ENCODE measurements around the gene CENPX.
"Not testable (repeated sequence)": the region's sequence is repeated elsewhere in the genome, so short reads cannot be mapped to it uniquely, and the experiment has no call there.

The CENPX gene

DNA sequence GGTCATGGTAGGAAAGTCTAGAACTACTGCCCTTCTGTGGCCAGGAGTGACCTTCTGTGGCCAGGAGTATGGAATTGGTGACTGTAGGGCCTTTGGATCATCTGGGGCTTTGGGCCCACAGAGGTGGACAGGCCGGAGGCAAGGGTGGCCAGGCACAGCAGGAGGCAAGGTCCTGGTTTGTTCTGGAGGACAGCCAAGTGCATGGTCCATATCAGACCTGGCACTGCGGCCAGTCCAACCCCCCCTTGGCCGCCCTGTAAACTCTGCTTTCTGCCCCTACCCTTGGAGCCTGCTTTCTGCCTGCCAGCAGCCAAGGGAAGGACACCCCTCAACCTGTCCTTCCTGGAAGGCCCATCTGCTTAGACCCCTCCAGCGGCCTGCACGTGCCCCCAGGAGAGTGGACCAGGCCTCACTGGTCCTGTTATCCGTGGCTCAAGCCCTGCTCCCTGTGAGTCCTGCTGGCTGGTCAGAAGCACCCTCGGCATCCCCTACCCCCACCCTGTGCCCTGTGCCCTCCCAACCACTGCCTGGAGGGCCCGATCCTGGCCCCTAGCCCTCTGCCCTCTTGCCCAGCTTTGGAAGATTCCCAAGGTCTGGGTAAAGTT lies 17.1 kb upstream of the CENPX start:
- DNase-seq (ENCODE audit: low spot score): no peak

DNA sequence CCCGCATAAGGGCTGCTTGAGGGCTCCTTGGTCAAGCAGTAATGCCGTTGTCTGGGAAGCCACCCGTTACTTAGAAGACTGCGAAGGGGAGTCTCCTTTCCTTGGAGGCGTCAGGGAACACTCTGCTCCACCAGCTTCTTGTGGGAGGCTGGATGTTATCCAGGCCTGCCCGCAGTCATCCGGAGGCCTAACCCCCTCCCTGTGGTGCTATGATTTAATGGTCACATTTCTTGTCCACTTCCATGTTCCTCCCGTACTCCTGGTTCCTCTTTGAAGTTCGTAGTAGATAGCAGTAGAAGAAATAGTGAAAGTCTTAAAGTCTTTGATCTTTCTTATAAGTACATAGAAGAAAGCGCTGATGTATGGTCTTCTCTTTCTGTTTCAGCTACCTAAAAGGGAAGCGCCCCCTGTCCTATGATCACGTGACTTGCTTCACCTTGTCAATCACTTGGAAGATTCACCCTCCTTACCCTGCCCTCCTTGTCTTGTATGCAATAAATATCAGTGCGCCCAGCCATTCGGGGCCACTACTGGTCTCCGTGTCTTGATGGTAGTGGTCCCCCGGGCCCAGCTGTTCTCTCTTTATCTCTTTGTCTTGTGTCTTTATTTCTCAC lies 16.2 kb upstream of the CENPX start:
- DNase-seq (ENCODE audit: low spot score): not testable (repeated sequence)

DNA sequence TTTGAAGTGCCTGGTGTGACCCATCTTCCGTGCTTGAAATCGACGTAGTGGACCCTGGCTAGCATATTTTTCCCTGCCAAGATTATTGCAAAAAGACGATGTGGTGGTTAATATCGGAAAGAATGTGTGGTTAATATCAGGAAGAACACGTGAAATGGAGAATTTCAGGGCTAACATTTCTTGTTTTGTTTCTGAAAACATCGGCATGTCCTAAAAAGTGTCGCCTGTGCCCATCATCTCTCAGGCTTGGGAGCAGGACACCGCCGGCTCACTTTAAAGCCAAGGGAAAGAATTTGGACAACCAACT lies 15.2 kb upstream of the CENPX start:
- DNase-seq (ENCODE audit: low spot score): no peak

DNA sequence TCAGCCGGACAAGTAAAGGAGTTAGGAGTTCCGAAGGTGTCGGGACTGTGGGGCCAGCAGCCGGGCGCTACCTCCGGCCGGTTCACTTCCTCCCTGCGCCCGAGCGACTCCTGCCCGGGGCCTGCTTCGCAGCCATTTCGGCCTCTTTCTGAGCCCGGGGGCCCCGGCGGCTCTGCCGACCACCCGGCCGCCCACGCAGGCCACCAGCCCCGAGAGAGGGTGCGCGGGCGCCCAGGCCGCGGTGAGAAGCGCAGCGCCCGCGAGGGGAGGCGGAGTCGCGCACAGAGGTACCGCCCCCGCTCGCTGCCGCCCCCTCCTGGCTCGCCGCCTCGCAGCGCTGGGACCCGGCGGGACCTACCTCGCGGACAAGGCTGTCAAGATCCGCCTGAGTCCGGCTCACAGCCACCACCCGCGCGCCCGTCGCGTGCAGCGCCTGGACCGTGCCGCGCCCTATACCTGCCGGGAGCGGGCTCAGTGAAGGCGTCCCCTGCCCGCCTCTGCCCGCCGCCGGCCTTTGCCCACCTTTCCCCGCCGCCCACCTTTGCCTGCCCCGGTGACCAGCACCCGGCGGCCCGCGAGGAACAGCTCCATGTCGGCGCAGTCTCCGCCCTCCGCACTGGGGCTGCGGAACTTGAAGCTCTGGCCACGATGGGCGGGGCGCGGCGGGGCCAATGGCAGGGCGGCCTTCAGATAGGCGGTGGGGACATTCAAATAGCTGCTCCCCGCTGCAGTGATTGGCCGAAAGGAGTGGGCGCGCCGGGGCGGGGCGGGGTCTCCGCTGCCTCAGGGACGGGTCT lies 14.6 kb upstream of the CENPX start, which contains the start of gene DCXR:
TSS of gene DCXR (minus strand) at position 606 of the 797 bp plus-strand sequence. CDS start at position 591, 15 bp downstream.
- peak; percentile 99 for DNase-seq (ENCODE audit: low spot score)

DNA sequence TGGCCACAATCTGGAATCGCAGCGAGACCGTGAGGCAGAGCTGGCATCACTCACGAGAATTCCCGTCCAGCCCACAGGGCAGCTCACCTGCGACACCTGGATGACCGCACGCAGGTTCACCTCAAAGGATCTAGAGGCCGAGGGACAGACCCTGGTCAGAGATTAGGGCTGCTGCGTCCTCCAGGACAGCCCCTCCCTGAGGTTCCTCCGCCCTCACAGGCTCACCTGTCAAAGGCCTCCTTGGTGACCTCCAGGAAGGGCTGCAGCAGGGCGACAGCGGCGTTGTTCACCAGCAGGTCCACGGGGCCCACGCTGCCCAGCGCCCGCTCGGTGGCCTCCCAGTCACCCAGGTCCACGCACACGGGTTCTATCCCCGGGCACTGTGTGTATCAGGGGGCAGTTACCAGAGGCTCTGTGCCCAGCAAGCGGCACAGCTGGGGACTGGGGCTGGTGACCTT lies 14.0 kb upstream of the CENPX start:
- no peak for DNase-seq (ENCODE audit: low spot score)

DNA sequence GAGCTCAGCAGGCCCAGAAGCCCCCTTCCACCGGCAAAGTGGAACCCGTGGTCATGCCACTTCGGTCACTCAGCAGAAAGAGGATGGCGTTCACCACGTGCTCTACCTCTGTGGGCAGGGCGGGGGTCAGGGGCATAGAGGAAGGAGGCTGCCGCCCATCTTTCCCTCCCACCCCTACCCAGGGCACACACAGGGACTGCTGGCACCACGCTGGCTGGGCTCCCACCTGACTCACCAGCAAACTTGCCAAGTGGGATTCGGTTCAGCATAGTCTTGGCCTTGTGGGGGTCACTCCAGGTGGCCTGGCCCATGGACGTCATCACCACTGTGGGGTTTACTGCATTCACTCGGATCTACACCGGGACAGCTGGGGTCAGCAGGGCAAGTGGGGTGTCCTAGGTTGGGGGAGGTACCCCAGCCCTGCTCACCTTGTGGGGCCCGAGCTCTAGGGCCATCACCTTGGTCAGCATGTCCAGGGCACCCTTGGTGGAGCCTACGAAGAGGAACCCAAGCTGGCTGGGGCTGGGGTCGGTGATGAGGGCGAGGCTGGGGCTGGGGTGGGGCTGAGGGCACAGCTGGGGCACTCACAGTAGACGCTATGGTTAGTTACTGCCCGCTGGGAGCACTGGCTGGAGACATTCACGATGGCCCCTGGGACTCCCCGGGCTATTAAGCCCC lies 13.4 kb upstream of the CENPX start:
- no peak for DNase-seq (ENCODE audit: low spot score)

DNA sequence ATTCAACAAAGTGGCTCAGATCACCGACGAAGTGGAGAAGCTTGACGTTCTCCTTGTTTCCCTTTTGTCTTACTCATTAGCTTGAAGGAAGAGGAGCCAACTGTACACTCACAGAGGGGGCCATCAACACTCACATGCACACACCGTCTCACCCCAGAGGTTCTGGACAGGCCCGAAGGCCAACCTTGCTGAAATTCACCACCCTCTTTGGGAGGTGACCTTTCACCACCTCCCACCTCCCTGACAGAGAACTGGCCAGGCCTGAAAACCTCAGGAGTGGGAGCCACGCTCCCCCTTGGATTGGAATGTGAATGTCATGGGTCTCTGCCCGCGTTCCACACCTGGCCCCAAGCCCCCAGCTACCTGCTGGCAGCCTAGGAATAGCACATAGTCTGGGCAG lies 12.8 kb upstream of the CENPX start:
- DNase-seq (ENCODE audit: low spot score): no peak

DNA sequence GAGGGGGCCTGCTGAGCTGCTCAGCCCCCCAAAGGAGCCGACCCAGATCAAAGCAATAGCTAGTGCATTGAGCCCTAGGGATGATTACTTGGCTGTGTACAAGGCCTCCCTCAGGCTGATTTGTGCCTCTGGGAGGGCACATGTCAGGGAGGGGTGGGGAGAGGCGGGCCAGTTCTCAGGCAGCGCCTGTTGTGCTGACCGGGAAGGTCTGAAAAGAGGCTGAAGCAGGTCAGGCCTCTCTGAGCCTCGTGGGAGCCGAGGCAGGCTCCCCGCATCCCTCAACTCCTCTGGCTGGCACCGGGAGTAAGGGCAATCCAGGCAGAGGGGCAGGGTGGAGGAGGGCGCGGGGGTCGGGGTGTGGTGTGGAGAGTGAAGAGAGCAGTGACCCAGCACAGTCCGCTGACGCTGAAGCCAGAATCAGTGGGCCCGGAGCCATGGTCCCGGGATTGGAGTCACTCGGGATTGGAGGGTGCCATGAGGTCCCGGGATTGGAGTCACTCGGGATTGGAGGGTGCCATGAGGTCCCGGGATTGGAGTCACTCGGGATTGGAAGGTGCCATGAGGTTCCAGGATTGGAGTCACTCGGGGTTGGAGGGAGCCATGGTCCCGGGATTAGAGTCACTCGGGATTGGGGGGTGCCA lies 11.8 kb upstream of the CENPX start:
- no peak for DNase-seq (ENCODE audit: low spot score)

DNA sequence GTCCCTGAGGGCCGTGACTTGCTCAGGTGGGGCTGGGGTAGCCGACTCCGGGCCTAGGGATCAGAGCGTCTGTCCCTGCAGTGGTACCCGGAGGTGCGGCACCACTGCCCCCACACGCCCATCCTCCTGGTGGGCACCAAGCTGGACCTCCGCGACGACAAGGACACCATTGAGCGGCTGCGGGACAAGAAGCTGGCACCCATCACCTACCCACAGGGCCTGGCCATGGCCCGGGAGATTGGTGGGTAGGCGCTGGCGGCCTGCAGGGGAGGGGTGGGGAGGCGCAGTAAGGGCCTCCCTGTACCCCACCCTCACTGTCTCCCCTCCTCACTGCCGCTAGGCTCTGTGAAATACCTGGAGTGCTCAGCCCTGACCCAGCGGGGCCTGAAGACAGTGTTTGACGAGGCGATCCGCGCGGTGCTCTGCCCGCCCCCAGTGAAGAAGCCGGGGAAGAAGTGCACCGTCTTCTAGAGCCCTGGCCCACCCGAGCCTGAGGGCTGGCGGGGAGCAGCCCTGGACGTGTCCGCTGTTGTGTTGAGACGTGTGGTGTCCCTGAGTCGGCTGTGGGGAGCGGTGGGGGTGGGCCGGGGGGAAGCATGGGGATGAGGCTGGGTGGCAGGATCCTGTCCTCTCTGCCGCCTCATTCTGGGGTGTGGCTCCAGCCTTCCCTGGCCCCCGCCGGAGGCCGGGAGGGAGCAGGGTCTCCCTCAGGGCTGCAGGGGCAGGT lies 10.8 kb upstream of the CENPX start:
- no peak for DNase-seq (ENCODE audit: low spot score)

DNA sequence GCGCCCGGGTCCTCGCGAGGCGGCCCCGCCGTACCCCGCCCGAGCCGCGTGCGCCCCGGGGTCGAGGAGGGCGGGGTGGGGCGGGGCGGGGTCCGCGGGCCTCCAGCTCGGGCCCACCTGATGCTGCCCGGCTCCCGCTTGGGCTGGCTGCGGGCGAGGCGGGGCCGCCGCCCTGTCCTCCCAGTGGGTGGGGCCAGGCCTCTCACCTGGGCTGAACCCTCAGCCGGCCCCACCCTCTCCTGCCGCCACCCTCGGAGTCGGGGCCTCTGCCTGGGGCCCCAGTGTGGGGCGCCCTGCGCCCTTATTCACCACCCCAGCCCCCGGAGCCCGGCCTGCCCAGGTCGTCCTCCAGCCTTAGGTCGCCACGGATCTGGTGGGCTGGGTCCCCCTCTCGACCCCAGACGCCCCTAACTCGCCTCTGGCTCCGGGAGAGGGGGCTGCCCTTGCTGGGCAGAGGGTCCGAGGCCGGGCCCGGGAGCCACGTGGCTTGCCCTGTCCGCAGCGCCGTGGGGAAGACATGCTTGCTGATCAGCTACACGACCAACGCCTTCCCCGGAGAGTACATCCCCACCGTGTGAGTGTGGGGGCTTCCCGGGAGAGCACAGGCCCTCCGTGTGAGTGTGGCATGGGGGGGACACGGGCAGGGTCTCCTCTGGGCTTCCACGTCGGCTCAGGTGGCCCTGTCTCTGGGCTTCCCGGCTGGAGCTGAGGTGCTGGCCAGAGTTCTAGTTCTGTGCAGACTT lies 9.4 kb upstream of the CENPX start:
- no peak for DNase-seq (ENCODE audit: low spot score)

DNA sequence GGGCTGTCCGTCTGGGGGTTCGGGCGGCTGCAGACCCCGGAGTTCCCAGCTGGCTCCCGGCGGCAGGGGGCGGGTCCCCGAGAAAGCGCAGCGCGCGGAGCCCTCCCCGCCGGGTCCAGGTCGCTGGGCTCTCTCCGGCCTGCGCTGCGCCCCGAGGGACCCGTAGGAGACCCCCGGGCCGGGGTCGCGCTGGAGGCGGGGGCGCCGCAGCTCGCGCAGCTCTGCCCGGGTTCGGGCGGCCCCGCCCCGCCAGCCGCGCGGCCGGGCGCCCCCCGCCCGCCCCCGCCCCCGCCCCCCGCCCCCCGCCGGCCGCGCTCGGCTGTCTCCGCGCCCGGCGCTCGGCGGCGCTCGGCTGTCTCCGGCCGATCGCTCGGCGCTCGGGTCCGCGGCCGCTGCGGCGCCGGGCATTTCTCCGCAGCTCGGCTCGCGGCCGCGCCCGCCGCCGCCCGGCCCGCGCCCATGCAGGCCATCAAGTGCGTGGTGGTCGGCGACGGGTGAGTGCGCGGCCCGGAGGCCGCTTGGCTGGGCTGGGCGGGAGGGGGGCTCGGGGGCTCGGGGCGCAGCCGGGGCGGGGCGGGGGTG lies 8.7 kb upstream of the CENPX start, which contains the start of gene RAC3:
TSS of gene RAC3 (plus strand) at position 376 of the 582 bp plus-strand sequence. CDS start at position 460, 84 bp downstream.
- DNase-seq (ENCODE audit: low spot score): no peak

DNA sequence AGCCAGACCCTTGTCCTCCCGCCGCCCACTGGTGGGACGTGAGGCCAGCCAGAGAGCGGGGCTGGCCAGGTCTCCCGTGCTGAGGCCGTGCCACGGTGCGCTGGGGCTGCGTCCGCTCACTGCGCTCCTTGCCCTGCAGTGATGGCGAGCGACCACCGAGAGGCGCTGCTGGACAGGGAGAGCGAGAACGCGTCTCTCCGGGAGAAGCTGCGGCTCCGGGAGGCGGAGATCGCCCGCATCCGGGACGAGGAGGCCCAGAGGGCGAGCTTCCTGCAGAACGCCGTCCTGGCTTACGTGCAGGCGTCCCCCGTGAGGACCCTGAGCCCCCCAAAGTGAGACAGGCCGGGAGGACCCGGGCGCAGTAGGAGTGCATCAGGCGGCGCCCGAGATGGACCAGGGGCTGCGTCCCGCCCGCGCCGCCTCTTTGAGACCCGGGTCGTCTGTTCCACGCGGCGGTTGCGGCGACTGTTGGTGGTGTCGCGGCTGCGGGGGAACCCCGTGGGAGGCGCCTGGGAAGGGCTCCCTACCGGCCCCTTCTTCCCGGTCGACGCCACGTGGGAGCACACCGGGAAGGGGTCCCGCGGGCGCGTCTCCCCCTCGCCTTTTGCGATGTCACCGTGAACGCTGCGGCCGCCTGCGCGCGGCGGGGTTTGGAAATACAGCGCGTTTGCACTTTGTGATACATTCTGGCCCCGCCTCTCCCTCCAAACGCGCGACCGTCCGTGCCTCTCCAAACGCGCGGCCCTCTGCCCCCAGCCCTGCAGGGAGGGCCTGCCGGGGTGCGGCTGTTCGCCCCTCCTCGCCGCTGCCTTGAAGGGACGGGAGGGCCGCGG lies 8.0 kb upstream of the CENPX start:
- DNase-seq (ENCODE audit: low spot score): peak; percentile 86

DNA sequence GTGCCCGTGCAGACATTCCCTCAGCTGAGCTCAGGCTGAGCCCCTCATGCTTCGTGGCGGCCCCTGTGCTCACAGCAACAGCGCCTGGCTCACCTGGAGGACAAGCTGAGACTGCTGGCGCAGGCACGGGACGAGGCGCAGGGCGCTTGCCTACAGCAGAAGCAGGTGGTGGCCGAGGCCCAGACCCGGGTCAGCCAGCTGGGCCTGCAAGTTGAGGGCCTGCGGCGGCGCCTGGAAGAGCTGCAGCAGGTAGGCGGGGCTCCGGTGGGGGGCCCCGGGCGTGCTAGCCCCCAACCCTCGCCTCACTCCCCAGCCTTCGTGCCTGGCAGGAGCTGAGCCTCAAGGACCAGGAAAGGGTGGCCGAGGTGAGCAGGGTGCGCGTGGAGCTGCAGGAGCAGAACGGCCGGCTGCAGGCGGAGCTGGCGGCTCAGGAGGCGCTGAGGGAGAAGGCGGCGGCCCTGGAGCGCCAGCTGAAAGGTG lies 7.4 kb upstream of the CENPX start:
- DNase-seq (ENCODE audit: low spot score): no peak

DNA sequence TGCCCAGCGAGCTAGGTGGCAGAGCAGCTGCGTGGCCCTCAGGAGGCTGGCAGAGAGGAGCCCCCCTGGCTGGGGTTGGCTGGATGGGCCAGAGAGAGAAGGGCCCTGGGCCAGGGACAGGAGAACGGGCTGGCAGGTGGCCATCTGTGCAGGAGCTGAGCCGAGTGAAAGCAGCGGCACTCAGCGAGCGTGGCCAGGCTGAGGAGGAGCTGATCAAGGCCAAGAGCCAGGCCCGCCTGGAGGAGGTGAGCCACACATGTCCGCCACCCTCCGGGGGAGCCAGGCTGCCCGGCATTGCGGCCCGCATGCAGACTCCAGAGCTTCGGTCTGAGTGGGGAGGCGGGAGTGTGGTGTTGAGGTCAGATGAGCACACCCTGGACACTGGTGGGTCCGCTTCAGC lies 6.7 kb upstream of the CENPX start:
- no peak for DNase-seq (ENCODE audit: low spot score)

DNA sequence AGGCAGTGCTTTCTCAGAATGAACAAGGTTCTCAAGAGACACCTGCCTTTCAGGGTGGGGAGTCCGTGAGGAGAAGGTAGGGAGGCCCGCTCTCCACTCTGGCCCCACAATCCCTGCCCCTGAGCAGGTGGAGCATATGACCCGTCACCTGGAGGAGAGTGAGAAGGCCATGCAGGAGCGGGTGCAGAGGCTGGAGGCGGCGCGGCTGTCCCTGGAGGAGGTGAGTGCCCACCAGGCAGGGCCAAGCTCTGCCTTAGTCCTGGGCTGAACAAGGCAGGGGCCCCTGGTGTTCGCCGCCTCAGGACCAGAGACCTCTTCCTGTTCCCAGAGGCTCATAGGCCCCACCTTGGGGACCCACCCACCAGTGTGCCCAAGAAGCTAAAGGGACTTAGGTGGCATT lies 6.3 kb upstream of the CENPX start:
- DNase-seq (ENCODE audit: low spot score): no peak

DNA sequence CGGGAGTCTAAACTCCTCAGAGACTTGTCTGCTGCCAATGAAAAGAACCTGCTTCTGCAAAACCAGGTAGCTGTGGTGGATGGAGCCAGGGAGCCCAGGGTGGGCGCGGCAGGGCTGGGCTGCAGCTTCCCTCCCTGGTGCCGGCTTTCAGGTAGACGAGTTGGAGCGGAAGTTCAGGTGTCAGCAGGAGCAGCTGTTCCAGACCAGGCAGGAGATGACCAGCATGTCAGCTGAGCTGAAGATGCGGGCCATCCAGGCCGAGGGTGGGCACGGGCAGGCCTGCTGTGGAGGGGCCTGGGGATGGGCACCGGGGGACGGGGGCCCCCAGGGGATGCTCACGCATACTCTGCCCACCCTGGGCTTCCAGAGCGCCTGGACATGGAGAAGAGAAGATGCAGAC lies 5.6 kb upstream of the CENPX start:
- no peak for DNase-seq (ENCODE audit: low spot score)

DNA sequence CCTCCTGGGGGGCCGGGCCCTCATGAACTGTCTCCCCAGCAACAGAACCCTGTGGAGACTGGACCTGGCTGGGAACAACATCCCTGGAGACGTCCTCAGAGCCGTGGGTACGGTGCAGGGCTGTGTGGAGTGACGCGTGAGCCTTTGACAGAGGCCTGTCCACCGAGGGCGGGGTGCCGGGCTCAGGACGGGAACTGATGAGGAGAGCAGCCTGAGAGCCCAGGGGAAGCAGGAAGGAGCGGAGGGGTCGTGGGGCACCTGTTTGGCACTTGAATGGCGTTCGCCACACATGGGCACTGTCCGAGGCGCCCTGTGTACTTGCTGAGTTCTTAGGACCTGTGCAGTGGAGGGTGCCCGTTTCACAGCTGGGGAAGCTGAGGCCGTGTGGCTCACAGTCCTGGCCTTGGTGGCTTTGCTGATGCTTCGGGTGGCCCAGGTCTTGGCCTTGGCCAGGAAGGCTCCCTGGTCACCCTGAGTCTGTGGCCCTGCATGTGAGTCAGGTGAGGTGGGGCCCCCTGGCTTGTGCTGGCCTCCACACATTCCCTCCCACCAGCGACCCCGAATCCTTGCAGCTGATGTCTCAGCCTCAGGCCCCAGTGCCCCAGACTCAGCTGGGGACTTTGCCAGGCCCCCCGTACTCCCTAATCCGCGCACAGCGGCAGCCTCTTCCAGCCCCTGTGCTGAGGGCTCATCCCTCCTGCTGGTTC lies 2.9 kb upstream of the CENPX start:
- no peak for DNase-seq (ENCODE audit: low spot score)

DNA sequence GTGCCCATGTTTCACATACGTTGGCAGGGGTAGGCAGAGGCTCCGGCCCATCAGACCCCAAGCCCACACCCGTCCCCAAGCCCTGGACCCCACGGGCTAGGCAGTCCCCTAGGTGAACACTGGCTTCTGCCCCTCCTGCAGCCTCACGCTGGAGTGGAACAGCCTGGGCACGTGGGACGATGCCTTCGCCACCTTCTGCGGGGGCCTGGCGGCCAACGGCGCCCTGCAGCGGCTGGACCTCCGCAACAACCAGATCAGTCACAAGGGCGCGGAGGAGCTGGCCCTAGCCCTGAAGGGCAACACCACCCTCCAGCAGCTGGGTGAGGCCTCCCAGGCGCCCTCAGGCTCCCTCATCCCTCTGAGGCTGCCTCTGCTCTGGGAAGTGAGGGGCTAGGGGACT lies 2.2 kb upstream of the CENPX start:
- DNase-seq (ENCODE audit: low spot score): no peak
